SK-N-SH treated with all-trans-retinoic acid at 6 μM for 48 hours (cell line): ENCODE results near the gene MREG.

ENCODE experiments used
- ATAC-seq: fragments of 200-7000 bp; cut with Tn5 transposase; 3 replicates; pipeline ENCODE4 v1.9.1; 2020; ENCODE audit warnings: mild to moderate bottlenecking, moderate library complexity
- ARNTL ChIP-seq: fragments of 450-650 bp; formaldehyde crosslinking; IDR thresholded peaks from 2 replicates; pipeline ENCODE4 v1.5.0; 2020; ENCODE audit warnings: low read depth, mild to moderate bottlenecking, moderate library complexity, borderline replicate concordance
- ESRRG ChIP-seq: fragments of 250-450 bp; sonication (Bioruptor Pico); IDR thresholded peaks from 2 replicates; pipeline ENCODE4 v1.6.1; 2021; ENCODE audit warnings: mild to moderate bottlenecking
- GLIS3 ChIP-seq: fragments of 250-450 bp; sonication (Bioruptor Pico); IDR thresholded peaks from 2 replicates; pipeline ENCODE4 v1.5.0; 2020; ENCODE audit warnings: mild to moderate bottlenecking, moderate library complexity
- ISL1 ChIP-seq: fragments of 250-450 bp; sonication (Bioruptor Pico); IDR thresholded peaks from 2 replicates; pipeline ENCODE4 v2.1.2; 2022; ENCODE audit warnings: mild to moderate bottlenecking, moderate library complexity
- OSR1 ChIP-seq: fragments of 250-450 bp; sonication (Bioruptor Pico); IDR thresholded peaks from 2 replicates; pipeline ENCODE4 v1.8.0; 2022; ENCODE audit warnings: moderate library complexity, mild to moderate bottlenecking, inconsistent platforms
- PPARA ChIP-seq: fragments of 250-450 bp; sonication (Bioruptor Pico); IDR thresholded peaks from 2 replicates; pipeline ENCODE4 v1.5.0; 2020; ENCODE audit warnings: mild to moderate bottlenecking, borderline replicate concordance
- SNAI2 ChIP-seq: fragments of 250-450 bp; sonication (Bioruptor Pico); IDR thresholded peaks from 2 replicates; pipeline ENCODE4 v1.5.0; 2020; ENCODE audit warnings: mild to moderate bottlenecking, moderate library complexity
- TCF4 ChIP-seq: fragments of 250-450 bp; sonication (Bioruptor Pico); IDR thresholded peaks from 2 replicates; pipeline ENCODE4 v1.8.0; 2021; ENCODE audit warnings: mild to moderate bottlenecking, moderate library complexity, borderline replicate concordance
- TOX ChIP-seq: fragments of 250-450 bp; sonication (Bioruptor Pico); IDR thresholded peaks from 2 replicates; pipeline ENCODE4 v1.8.0; 2021; ENCODE audit warnings: mild to moderate bottlenecking, moderate library complexity, borderline replicate concordance
- TSHZ2 ChIP-seq: fragments of 250-450 bp; sonication (Bioruptor Pico); IDR thresholded peaks from 2 replicates; pipeline ENCODE4 v1.5.0; 2020; ENCODE audit warnings: mild to moderate bottlenecking, moderate library complexity
- ZC3H10 ChIP-seq: fragments of 250-450 bp; sonication (Bioruptor Pico); IDR thresholded peaks from 2 replicates; pipeline ENCODE4 v1.5.1; 2021; ENCODE audit warnings: mild to moderate bottlenecking, moderate library complexity
- ZFP3 ChIP-seq: fragments of 250-450 bp; sonication (Bioruptor Pico); IDR thresholded peaks from 2 replicates; pipeline ENCODE4 v1.5.0; 2020; ENCODE audit warnings: mild to moderate bottlenecking, moderate library complexity
- ZFP30 ChIP-seq: fragments of 450-650 bp; formaldehyde crosslinking; IDR thresholded peaks from 2 replicates; pipeline ENCODE4 v1.5.0; 2022; ENCODE audit warnings: mild to moderate bottlenecking, moderate library complexity
- ZNF8 ChIP-seq: fragments of 450-650 bp; formaldehyde crosslinking; IDR thresholded peaks from 2 replicates; pipeline ENCODE4 v1.5.0; 2020; ENCODE audit warnings: mild to moderate bottlenecking, moderate library complexity
- TF ChIP-seq, protein P1 (sequence below): fragments of 250-450 bp; sonication (Bioruptor Pico); IDR thresholded peaks from 2 replicates; pipeline ENCODE4 v1.8.0; 2021; ENCODE audit warnings: low read depth, mild to moderate bottlenecking, moderate library complexity, borderline replicate concordance
- TF ChIP-seq, protein P2 (sequence below): fragments of 250-450 bp; sonication (Bioruptor Pico); IDR thresholded peaks from 2 replicates; pipeline ENCODE4 v1.5.1; 2021; ENCODE audit warnings: mild to moderate bottlenecking, moderate library complexity
- TF ChIP-seq, protein P3 (sequence below): fragments of 250-450 bp; sonication (Bioruptor Pico); IDR thresholded peaks from 2 replicates; pipeline ENCODE4 v1.5.1; 2020; ENCODE audit warnings: low read depth, mild to moderate bottlenecking, moderate library complexity

MREG gene

GRCh38 chr2:216008387-216008786 lies 5.0 kb downstream of the MREG start:
- TF ChIP-seq SNAI2 (CRISPR knock-in tag) (no peak), ISL1 (CRISPR knock-in tag) (no peak), TSHZ2 (CRISPR knock-in tag) (no peak), ZFP30 (no peak)
- ATAC-seq, result no peak

DNA sequence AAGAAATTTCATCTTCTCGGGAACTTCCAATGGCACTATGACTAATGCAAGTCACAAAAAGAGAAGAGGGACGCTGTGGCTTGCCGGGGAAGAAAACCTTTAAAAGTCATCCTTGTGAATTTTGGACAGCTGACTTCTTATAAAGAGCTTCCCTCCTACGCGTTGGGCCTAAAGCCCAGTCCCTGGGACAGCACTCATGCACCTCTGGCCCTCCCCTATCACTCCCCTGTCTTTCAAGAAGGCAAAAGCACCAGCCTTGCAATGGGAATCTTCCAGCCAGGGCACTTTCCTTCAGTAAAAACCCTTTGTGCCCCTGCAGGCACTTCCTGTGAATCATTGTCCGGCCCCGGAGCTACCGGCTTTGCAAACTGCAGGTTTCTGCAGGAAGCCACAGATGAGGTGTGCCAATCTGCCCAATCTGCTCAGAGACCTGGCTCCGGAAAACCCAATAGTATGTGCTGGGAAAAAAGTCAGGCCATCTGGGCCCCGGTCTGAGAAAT lies 7.1 kb downstream of the MREG start:
- peak; percentile 77 for ATAC-seq

DNA sequence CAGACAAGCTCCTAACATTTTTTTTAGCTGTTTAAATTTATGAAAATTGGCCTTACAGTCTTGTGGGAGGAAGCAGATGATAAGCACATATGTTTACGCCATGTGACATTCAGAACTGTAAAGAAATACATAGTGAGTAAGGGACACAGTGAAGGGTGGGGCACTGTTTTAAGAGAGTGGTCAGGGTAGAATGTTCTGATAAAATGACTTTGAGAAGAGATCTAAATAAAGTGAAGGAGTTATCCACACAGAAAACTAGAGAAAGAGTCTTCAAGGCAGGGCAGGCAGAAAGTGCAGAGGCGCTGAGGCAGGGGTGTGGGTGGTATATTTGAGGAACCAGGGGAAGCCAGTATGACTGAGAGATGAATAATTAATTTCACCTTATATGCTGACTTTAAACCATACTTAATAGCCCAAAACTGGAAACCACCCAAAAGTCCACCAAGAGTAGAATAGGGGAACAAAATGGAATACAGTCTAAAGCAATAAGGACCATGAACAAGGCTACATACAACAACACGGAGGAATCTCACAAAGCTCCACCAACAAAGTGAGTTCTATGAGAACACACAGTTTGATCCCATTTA lies 8.6 kb downstream of the MREG start:
- TF ChIP-seq PPARA (CRISPR knock-in tag) (no peak), ESRRG (CRISPR knock-in tag) (no peak)
- TF ChIP-seq, protein P1, sequence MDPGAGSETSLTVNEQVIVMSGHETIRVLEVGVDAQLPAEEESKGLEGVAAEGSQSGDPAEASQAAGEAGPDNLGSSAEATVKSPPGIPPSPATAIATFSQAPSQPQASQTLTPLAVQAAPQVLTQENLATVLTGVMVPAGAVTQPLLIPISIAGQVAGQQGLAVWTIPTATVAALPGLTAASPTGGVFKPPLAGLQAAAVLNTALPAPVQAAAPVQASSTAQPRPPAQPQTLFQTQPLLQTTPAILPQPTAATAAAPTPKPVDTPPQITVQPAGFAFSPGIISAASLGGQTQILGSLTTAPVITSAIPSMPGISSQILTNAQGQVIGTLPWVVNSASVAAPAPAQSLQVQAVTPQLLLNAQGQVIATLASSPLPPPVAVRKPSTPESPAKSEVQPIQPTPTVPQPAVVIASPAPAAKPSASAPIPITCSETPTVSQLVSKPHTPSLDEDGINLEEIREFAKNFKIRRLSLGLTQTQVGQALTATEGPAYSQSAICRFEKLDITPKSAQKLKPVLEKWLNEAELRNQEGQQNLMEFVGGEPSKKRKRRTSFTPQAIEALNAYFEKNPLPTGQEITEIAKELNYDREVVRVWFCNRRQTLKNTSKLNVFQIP (CRISPR knock-in tag), result no peak
- TF ChIP-seq, protein P2, sequence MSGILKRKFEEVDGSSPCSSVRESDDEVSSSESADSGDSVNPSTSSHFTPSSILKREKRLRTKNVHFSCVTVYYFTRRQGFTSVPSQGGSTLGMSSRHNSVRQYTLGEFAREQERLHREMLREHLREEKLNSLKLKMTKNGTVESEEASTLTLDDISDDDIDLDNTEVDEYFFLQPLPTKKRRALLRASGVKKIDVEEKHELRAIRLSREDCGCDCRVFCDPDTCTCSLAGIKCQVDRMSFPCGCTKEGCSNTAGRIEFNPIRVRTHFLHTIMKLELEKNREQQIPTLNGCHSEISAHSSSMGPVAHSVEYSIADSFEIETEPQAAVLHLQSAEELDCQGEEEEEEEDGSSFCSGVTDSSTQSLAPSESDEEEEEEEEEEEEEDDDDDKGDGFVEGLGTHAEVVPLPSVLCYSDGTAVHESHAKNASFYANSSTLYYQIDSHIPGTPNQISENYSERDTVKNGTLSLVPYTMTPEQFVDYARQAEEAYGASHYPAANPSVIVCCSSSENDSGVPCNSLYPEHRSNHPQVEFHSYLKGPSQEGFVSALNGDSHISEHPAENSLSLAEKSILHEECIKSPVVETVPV (CRISPR knock-in tag), result no peak
- TF ChIP-seq, all 23 proteins: peak for 0
- ATAC-seq, result no peak

More for the DNA sequence above, 7.1 kb downstream of the MREG start:
- TF ChIP-seq, protein P1 (CRISPR knock-in tag), result no peak
- no peak for TF ChIP-seq ESRRG (CRISPR knock-in tag)
- TF ChIP-seq ZFP3 (CRISPR knock-in tag), result no peak
- TF ChIP-seq PPARA (CRISPR knock-in tag), result no peak
- no peak for TF ChIP-seq ZNF8 (CRISPR knock-in tag)
- no peak for TF ChIP-seq TOX (CRISPR knock-in tag)
- TF ChIP-seq ZC3H10 (CRISPR knock-in tag), result no peak
- TF ChIP-seq GLIS3 (CRISPR knock-in tag), result no peak
- no peak for TF ChIP-seq TSHZ2 (CRISPR knock-in tag)
- TF ChIP-seq, protein P2 (CRISPR knock-in tag), result no peak
- TF ChIP-seq, protein P3, sequence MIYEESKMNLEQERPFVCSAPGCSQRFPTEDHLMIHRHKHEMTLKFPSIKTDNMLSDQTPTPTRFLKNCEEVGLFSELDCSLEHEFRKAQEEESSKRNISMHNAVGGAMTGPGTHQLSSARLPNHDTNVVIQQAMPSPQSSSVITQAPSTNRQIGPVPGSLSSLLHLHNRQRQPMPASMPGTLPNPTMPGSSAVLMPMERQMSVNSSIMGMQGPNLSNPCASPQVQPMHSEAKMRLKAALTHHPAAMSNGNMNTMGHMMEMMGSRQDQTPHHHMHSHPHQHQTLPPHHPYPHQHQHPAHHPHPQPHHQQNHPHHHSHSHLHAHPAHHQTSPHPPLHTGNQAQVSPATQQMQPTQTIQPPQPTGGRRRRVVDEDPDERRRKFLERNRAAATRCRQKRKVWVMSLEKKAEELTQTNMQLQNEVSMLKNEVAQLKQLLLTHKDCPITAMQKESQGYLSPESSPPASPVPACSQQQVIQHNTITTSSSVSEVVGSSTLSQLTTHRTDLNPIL (CRISPR knock-in tag), result no peak
- TF ChIP-seq OSR1, result no peak
- no peak for TF ChIP-seq TCF4 (CRISPR knock-in tag)
- TF ChIP-seq ARNTL (CRISPR knock-in tag), result no peak
